GM04503 (cell line): ENCODE data around the gene PPP2R3A.
A peak's percentile ranks its signal among the peaks of the same experiment; 100 is the strongest.

ENCODE experiments used
- DNase-seq: peaks from one replicate; pipeline ENCODE4 v3.0.0-alpha.2; 2012; ENCODE audit warnings: low read depth

PPP2R3A gene

DNA sequence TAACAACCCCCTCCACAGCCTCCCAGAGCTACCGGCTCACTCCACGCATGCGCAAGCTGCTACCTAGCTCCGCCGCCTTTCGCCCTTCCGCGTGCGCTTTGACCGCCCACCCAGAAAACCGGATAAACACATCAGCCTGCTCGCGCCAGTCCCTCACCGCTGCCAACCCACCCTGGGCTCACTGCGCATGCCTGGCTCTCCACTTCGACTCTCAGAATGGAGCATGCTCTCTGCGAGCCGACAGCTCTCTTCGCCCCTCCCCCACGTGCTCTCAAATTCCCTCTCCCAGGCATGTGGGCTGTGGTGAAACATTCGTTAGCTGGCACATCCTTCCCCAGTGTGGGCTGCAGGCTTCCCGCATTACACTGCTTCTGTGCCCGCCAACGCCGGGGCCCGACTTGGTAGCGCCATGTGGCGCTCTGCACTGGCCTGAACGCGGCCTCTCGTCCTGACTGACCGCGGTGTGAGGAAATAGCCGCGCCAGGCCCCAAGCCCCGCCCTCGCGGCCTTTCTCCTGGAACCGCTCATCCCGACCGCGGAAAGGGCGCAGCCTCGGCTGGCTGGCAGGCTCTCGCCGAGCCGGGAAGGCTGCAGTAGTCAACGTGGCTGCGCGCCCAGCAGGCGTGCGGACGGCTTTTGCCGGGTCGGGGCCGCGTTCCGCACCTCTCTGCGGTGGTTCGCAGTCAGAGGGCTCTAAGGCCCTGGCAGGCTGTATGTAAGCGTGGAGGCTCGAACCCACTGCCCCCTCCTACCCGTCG, 231.1 kb downstream of the PPP2R3A start:
- peak; percentile 97 for DNase-seq

DNA sequence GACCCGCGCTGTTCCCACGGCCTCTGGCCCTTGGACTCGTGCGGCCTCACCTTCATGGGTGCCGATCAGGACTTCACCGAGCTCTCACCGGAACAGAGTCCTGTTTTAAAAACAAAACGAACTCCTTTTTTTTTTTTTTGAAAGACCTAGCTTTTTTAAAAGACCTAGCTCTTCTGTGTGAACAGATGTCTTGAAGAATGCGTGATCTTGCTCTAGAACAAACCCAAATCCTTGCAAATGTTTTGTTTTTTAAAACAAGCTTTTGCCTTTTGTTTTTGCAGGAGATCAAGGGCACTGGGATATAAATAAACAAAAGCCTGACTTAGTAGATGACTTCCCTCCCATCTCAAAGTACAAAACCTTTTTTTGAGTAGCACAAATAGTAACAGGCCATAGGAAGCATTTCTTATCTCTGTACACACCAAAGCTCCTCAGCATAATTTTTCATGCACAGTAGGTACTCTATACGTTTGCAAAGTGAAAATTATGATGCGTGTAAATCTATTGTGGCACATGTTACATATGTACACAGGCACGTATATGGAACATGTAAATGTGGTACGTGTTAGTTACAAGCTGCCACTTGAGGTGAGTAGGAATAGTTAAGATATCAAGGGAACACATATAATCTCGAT, 231.7 kb downstream of the PPP2R3A start:
- no peak for DNase-seq
